ENCODE results near the gene MRI1. TPM values are rescaled to one million over a fixed set of nuclear protein-coding genes. Genes with fewer than 3 reads are reported as not detected.
A peak's percentile ranks its signal among the peaks of the same experiment; 100 is the strongest.

Gene MRI1
- total RNA-seq, 2 experiments from 2014 or later: 35.8 to 38.2 TPM

DNA sequence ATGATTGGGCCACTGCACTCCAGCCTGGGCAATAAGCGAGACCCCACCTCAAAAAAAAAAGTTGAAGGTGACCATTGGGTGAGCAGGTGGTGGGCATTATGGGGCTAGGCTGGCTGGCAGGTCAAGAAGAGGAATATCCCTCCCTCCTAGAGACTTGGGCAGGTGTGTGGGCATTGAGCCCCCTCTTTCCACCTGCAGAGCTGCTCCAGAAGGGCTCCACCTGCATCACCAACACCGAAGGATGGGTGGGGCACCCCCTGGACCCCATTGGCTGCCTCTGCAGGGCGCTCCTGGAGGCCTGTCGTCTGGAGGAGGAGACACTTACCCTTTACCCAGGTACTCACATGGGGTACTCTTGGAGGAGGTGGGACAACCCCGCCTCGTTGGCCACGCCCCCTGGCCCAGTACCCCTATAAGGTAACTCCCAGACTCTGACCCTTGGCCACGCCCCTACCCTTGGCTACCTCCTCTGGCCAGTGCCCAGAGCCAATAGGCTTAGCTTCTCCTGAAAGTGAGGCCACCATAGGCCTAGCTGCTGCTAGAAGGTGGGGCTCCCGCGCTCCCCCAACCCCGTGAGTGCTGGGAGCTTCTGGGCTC is 52.8 kb downstream of the MRI1 start:
- H3K27ac Mint-ChIP-seq: no peak overlapping the region
- no peaks in the 10 kb centered on the region for H3K9me3 Mint-ChIP-seq
- peaks cover 8% of the 10 kb centered on the region for H3K36me3 Mint-ChIP-seq
- peaks cover 2% of the 10 kb centered on the region for H3K4me1 Mint-ChIP-seq
- no peaks in the 10 kb centered on the region for H3K27me3 Mint-ChIP-seq
- DNase-seq: peak; percentile 31
- peak overlapping the region; percentile 29 for H3K4me3 Mint-ChIP-seq

GRCh38 chr19:13817615-13818371 is 53.5 kb downstream of the MRI1 start:
- peak; percentile 36 for DNase-seq
- peaks cover 2% of the 10 kb centered on the region for H3K4me1 Mint-ChIP-seq
- no peaks in the 10 kb centered on the region for H3K9me3 Mint-ChIP-seq
- H3K27ac Mint-ChIP-seq: no peak overlapping the region
- peaks cover 8% of the 10 kb centered on the region for H3K36me3 Mint-ChIP-seq
- peak overlapping the region; percentile 29 for H3K4me3 Mint-ChIP-seq
- no peaks in the 10 kb centered on the region for H3K27me3 Mint-ChIP-seq

- Mint-ChIP-seq H3K4me1 (peaks cover 2% of the 10 kb centered on the region), H3K27ac (no peak overlapping the region), H3K4me3 (no peak overlapping the region), H3K36me3 (peaks cover 4% of the 10 kb centered on the region), H3K9me3 (no peaks in the 10 kb centered on the region), H3K27me3 (no peaks in the 10 kb centered on the region)
- no peak for DNase-seq
These were observed 54.9 kb downstream of the MRI1 start for GRCh38 chr19:13819238-13819637.

DNA sequence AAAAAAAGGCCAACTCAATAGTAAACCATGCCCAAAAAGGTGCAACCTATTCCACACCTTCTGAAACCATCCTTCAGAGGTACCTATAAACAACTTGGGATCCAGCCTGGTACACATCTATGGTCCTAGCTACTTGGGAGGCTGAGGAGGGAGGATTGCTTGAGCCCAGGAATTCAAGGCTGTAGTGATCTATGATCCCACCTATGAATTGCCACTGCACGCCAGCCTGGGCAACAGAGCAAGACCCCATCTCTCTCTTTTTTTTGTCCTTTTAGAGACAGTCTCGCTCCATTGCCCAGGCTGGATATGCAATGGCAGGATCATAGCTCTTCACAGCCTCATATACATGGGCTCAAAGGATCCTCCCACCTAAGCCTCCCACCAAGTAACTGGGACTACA is 57.0 kb downstream of the MRI1 start:
- no peaks in the 10 kb centered on the region for H3K27me3 Mint-ChIP-seq

DNA sequence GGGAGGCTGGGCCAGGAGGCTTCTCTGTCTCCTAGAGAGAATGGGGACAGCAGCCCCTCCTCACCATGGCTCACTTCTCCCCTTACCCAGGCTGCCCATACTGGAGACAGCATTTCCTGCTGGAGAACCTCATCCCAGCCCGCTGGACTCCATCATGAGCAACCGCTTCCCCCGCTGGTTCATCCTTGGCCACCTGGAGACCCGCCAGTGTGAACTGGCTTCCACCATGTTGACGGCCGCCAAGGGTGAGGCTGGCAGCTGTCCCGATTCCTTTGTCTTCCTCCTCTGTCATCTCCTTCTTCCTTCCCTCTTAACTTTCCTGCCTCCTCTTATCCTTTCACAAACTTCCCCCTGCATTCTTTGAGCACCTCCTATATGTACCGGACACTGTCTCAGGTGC is 58.9 kb downstream of the MRI1 start:
- Mint-ChIP-seq H3K27me3 (no peaks in the 10 kb centered on the region), H3K4me3 (no peak overlapping the region), H3K9me3 (no peaks in the 10 kb centered on the region), H3K36me3 (peaks cover 8% of the 10 kb centered on the region), H3K27ac (no peak overlapping the region), H3K4me1 (peaks cover 6% of the 10 kb centered on the region)
- DNase-seq: no peak

More for the DNA sequence above, 57.0 kb downstream of the MRI1 start:
- Mint-ChIP-seq H3K4me1 (peaks cover 6% of the 10 kb centered on the region), H3K9me3 (no peaks in the 10 kb centered on the region), H3K36me3 (peaks cover 8% of the 10 kb centered on the region), H3K4me3 (no peak overlapping the region), H3K27ac (no peak overlapping the region)
- DNase-seq: no peak

Other genes starting within 250 kb of the MRI1 start
- gene C19orf53, start 9.9 kb downstream of the MRI1 start, total RNA-seq: 100 to 1,000 TPM; 137 to 141 TPM
- 1 to 10 TPM; 4.3 to 4.4 TPM for gene ZSWIM4, start 30.9 kb downstream of the MRI1 start, total RNA-seq
- under 1 TPM; 0.70 to 0.80 TPM for gene NANOS3, start 112.6 kb downstream of the MRI1 start, total RNA-seq
- 1 to 10 TPM; 6.9 to 7.3 TPM for gene BRME1, start 141.6 kb downstream of the MRI1 start, total RNA-seq
- gene CC2D1A, start 141.7 kb downstream of the MRI1 start, total RNA-seq: 10 to 100 TPM; 24.4 to 25.0 TPM
- gene PODNL1, start 173.9 kb downstream of the MRI1 start, total RNA-seq: not detected
- gene DCAF15, start 188.0 kb downstream of the MRI1 start, total RNA-seq: 10 to 100 TPM; 54.3 to 54.6 TPM
- 10 to 100 TPM in 1 of 2 experiments, 1 to 10 TPM in 1; 9.9 to 11.4 TPM for gene RFX1, start 241.8 kb downstream of the MRI1 start, total RNA-seq